Measurements from ENCODE around the gene KAT7.

- no peak for TF ChIP-seq CTCF (IDR thresholded peaks at IDR 0.05; ENCODE audit: insufficient read depth, low read length)
- TF ChIP-seq REST (IDR thresholded peaks at IDR 0.05; ENCODE audit: insufficient replicate concordance, low read depth), result no peak
- TF ChIP-seq POLR2AphosphoS5 (IDR thresholded peaks at IDR 0.05; ENCODE audit: low read depth), result no peak
Observed at GRCh38 chr17:49764559-49765180, 23.8 kb upstream of the KAT7 start.
